GM06990 (cell line): ENCODE measurements around the gene PACS1.

Experiments
- DNase-seq: peaks from one replicate; pipeline ENCODE4 v3.0.0-alpha.2; 2011; ENCODE audit not compliant: insufficient read length; ENCODE audit errors: extremely low read depth
- H3K27me3 ChIP-seq: replicated peaks from 2 replicates; pipeline ENCODE4 v1.6.0; 2011; ENCODE audit warnings: low read length; ENCODE audit not compliant: control insufficient read depth, insufficient read depth
- H3K36me3 ChIP-seq: 2 replicates; pipeline ENCODE4 v1.5.1; 2011; ENCODE audit warnings: low read length; ENCODE audit not compliant: control insufficient read depth, insufficient read depth
- H3K4me3 ChIP-seq: replicated peaks from 2 replicates; pipeline ENCODE4 v1.5.1; 2011; ENCODE audit warnings: low read depth, mild to moderate bottlenecking, control low read depth, low read length
- TF ChIP-seq, protein P1 (sequence below): IDR thresholded peaks from 2 replicates; pipeline ENCODE4 v1.5.1; 2011; ENCODE audit warnings: low read length, control low read depth, mild to moderate bottlenecking, inconsistent platforms; ENCODE audit not compliant: insufficient read depth, poor library complexity, severe bottlenecking

Gene PACS1

DNA sequence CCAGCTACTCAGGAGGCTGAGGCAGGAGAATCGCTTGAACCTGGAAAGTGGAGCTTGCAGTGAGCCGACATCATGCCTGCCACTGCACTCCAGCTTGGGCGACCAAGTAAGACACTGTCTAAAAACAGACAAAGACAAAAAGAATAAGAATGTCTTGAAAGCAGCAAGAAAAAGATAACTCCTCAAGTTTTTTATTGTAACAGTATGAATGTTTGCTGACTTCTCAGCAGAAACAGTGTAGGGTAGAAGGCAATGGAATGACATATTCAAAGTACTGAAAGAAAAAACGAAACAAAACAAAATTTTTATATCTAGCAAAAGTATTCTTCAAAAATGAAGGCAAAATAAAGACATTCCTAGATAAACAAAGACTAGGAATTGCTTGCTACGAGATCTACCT, 76.9 kb downstream of the PACS1 start:
- DNase-seq: no peak
- Histone ChIP-seq H3K36me3 (no peaks in the 10 kb centered on the region; the same call in 1 of the 2 replicates), H3K27me3 (no peaks in the 10 kb centered on the region), H3K4me3 (no peak overlapping the region)
- TF ChIP-seq, protein P1, sequence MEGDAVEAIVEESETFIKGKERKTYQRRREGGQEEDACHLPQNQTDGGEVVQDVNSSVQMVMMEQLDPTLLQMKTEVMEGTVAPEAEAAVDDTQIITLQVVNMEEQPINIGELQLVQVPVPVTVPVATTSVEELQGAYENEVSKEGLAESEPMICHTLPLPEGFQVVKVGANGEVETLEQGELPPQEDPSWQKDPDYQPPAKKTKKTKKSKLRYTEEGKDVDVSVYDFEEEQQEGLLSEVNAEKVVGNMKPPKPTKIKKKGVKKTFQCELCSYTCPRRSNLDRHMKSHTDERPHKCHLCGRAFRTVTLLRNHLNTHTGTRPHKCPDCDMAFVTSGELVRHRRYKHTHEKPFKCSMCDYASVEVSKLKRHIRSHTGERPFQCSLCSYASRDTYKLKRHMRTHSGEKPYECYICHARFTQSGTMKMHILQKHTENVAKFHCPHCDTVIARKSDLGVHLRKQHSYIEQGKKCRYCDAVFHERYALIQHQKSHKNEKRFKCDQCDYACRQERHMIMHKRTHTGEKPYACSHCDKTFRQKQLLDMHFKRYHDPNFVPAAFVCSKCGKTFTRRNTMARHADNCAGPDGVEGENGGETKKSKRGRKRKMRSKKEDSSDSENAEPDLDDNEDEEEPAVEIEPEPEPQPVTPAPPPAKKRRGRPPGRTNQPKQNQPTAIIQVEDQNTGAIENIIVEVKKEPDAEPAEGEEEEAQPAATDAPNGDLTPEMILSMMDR: no peak

DNA sequence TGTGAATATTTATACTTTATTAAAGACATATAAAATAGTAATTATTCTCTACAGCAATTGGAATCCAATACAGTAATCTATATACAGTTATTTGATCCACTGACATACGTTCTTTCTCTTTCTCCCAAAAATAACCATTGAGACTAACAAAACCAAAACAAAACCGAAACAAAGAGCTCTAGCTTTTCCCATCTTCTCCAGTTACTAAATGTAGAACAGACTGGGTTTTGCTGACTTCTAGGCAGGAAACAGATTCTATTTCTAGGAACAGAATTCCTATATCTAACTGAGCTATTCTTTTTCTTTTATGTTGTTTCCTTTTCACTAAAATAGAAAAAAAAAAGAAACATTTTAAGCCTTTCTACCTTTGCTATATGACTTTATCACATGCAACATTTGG, 80.1 kb downstream of the PACS1 start:
- Histone ChIP-seq H3K27me3 (no peaks in the 10 kb centered on the region), H3K36me3 (no peaks in the 10 kb centered on the region), H3K4me3 (no peak overlapping the region)
- no peak for DNase-seq
- TF ChIP-seq, protein P1: no peak

DNA sequence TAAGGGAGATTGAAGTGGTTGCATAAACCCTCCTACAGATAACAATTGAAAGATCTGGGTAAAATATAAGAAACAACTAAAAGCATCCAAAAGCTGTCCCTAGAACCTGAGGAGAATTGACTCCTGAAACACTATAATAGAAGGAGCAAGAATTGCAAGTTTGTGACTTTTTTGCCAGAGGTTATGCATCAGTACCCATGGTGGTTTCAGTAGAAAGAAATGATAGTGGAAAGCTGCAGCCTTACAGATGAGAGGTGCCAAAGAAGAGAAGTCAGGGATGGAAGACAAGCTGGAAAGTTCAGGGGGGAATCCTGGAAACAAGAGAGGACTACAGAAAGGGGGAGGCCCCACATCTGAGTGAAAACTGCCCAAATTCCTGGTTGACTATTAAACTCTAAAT, 80.7 kb downstream of the PACS1 start:
- no peak for DNase-seq
- H3K36me3 ChIP-seq: no peaks in the 10 kb centered on the region
- TF ChIP-seq, protein P1: no peak
- H3K27me3 ChIP-seq: no peaks in the 10 kb centered on the region
- H3K4me3 ChIP-seq: no peak overlapping the region

DNA sequence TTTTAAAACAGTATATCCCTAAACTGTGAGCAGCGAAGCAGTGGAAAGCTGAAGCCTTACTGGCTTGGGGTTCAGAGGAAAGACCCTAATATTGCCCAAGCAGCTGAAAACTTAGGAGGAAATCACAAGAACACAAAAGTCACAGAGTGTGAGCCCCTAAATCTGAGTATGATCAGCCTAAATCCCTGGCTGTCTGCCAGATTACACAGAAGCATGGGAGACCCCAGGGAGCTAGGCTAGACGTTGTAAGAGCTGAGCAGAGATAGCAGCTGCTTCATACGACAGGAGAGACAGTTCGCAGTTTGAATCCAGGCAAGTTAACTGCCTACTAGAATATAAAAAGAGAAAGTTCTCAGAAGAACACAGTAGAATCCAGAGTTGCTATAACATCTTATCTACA, 81.2 kb downstream of the PACS1 start:
- no peak overlapping the region for H3K4me3 ChIP-seq
- H3K36me3 ChIP-seq: no peaks in the 10 kb centered on the region
- no peaks in the 10 kb centered on the region for H3K27me3 ChIP-seq
- no peak for DNase-seq
- TF ChIP-seq, protein P1: no peak

DNA sequence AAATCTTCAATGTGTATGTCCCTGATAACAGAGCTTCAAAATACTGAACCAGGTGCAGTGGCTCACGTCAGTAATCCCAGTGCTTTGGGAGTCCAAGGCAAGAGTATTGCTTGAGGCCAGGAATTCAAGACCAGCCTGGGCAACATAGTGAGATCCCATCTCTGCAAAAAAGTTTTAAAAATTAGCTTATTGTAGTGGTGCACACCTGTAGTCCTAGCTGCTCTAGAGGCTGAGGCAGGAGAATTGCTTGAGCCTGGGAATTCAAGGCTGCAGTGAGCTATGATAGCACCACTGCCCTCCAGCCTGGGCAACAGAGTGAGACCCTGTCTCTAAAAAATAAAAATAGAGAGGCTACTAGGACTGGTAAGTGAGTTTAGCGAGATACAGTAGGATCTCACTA, 84.0 kb downstream of the PACS1 start:
- Histone ChIP-seq H3K27me3 (no peaks in the 10 kb centered on the region), H3K4me3 (no peak overlapping the region), H3K36me3 (no peaks in the 10 kb centered on the region)
- TF ChIP-seq, protein P1: no peak
- DNase-seq: no peak

DNA sequence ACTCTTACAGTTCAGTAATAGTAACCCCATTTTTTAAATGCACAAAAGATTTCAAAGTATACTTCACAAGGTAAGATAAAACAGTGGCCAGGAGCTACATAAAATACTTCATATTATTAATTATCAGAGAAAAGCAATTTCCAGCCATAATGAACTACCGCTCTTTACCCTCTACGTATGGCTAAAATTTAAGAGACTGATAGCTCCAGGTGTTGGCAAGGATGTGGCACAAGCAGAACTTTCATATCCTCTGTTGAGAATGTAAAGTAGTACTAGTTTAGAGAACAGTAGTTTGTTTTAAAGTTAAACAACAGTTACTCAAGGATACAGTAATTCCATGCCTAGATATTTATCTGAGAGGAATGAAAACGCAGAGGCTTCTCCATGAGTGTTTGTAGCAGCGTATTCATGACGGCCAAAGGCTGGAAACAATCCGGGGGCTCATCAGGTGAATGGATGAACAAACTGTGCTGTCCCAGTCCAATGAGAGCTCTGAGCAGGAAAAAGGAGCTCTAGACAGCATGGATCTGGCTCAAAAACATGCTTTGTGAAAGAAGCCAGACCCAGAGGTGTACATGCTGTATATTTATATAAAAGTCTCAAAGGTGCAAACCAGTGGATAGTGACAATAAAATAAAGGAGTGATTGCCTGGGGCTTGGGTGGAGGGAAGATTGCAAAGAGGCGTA, 85.5 kb downstream of the PACS1 start:
- no peaks in the 10 kb centered on the region for H3K36me3 ChIP-seq
- DNase-seq: no peak
- H3K27me3 ChIP-seq: no peaks in the 10 kb centered on the region
- TF ChIP-seq, protein P1: no peak
- no peak overlapping the region for H3K4me3 ChIP-seq
